Liver (tissue), 3 donors: ENCODE results near the gene BTBD9.

Experiments
- ATF3 ChIP-seq: IDR thresholded peaks from 2 replicates; pipeline ENCODE4 v1.6.1; 2016; ENCODE audit warnings: antibody characterized with exemption
- CTCF ChIP-seq: fragments of 150-350 bp; IDR thresholded peaks from 2 replicates; pipeline ENCODE4 v1.5.1; 2017; ENCODE audit warnings: improper control_type of control experiment, low read depth, low read length; ENCODE audit not compliant: missing input control
- EGR1 ChIP-seq, 2 donors: IDR thresholded peaks; 2 replicates each; pipeline ENCODE4 v1.6.1; 2016 to 2018; ENCODE audit warnings: antibody characterized with exemption in 2 of 2, low read depth in 2 of 2
- FOXA1 ChIP-seq: IDR thresholded peaks from 2 replicates; pipeline ENCODE4 v1.6.1; 2016; ENCODE audit warnings: antibody characterized with exemption
- GABPA ChIP-seq, 2 donors: IDR thresholded peaks in 1 of 2; conservative IDR thresholded peaks in 1 of 2; 2 replicates each; pipeline ENCODE4 v1.6.1; 2016; ENCODE audit warnings: antibody characterized with exemption in 2 of 2, mild to moderate bottlenecking in 1 of 2, moderate library complexity in 1 of 2
- JUND ChIP-seq, 2 donors: IDR thresholded peaks; 2 replicates each; pipeline ENCODE4 v1.6.1; 2016; ENCODE audit warnings: antibody characterized with exemption in 2 of 2
- RAD21 ChIP-seq, 2 donors: IDR thresholded peaks; 2 replicates each; pipeline ENCODE4 v1.6.1; 2016; ENCODE audit warnings: antibody characterized with exemption in 2 of 2, mild to moderate bottlenecking in 2 of 2
- REST ChIP-seq: IDR thresholded peaks from 2 replicates; pipeline ENCODE4 v1.6.1; 2016; ENCODE audit warnings: antibody characterized with exemption, mild to moderate bottlenecking
- SP1 ChIP-seq: IDR thresholded peaks from 2 replicates; pipeline ENCODE4 v1.6.1; 2018; ENCODE audit warnings: antibody characterized with exemption, mild to moderate bottlenecking
- TAF1 ChIP-seq: conservative IDR thresholded peaks from 2 replicates; pipeline ENCODE4 v1.6.1; 2016; ENCODE audit warnings: antibody characterized with exemption, mild to moderate bottlenecking
- YY1 ChIP-seq: IDR thresholded peaks from 2 replicates; pipeline ENCODE4 v1.6.1; 2016; ENCODE audit warnings: antibody characterized with exemption, mild to moderate bottlenecking
- ZBTB33 ChIP-seq: IDR thresholded peaks from 2 replicates; pipeline ENCODE4 v1.6.1; 2016; ENCODE audit warnings: antibody characterized with exemption
- donor health status: healthy.
- donor health status: healthy.

GRCh38 chr6:38452816-38453660 is 186.7 kb downstream of the BTBD9 start:
- TF ChIP-seq CTCF (no peak), YY1 (no peak), ATF3 (no peak), FOXA1 (no peak), TAF1 (no peak), JUND (IDR thresholded peaks at IDR 0.05) (no peak), ZBTB33 (no peak), SP1 (no peak), REST (no peak), GABPA (IDR thresholded peaks at IDR 0.05 in 1 of 2, conservative IDR thresholded peaks at IDR 0.05 in 1 of 2) (no peak), RAD21 (IDR thresholded peaks at IDR 0.05) (no peak), EGR1 (IDR thresholded peaks at IDR 0.05; ENCODE audit: low read depth in 2 of 2) (no peak)
